Measurements from ENCODE around the gene STARD8. TPM values are rescaled to one million over a fixed set of nuclear protein-coding genes. Genes with fewer than 3 reads are reported as not detected.

Gene STARD8
- total RNA-seq, 4 donors from 2014 or later: 14.2 to 40.2 (median 24.2) TPM

- DNase-seq (ENCODE audit: low spot score): no peak
Observed at GRCh38 chrX:68718443-68718820, 71.0 kb downstream of the STARD8 start.

DNA sequence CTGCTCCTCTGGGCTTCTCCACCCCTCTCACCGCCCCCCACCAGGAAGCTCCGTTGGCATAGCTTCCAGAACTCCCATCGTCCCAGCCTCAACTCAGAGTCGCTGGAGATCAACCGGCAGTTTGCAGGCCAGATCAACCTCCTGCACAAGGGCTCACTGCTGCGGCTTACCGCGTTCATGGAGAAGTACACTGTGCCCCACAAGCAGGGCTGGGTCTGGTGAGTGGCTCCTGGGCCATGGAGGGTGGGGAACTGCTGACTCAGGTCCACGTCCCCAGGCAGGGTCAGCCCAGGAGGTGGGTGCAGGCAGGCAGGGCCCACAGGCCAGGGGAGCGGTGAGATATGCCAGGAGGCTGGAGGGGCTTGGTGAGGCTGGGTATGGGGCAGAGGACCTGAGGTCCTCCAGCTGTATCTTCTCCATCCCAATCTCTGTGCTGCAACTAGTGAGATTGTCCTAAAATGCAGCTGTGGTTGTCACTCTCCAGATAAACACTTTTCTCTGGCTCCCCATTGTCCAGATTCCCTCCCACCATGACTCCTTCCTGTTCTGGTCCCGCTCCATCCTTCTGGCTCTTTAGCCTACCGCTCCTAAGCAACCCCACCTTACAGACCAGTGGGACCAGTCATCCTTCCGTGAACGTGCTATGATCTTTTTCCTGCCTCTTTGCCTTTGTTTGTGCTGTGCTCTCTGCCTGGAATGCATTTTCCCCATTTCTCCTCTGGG, 71.9 kb downstream of the STARD8 start:
- TF ChIP-seq CTCF (IDR thresholded peaks at IDR 0.05): no peak
- ATAC-seq (ENCODE audit: low FRiP score): no peak
- DNase-seq (ENCODE audit: low spot score): no peak

More at GRCh38 chrX:68718443-68718820, 71.0 kb downstream of the STARD8 start:
- no peak for TF ChIP-seq CTCF (IDR thresholded peaks at IDR 0.05)
- no peak for ATAC-seq (ENCODE audit: low FRiP score)

GRCh38 chrX:68719904-68720614, 72.6 kb downstream of the STARD8 start:
- no peak for TF ChIP-seq CTCF (IDR thresholded peaks at IDR 0.05)

GRCh38 chrX:68720851-68721250, 73.4 kb downstream of the STARD8 start:
- DNase-seq (ENCODE audit: low spot score) (no peak), ATAC-seq (ENCODE audit: low FRiP score) (no peak)
- TF ChIP-seq CTCF (IDR thresholded peaks at IDR 0.05): no peak

More at GRCh38 chrX:68719904-68720614, 72.6 kb downstream of the STARD8 start:
- ATAC-seq (ENCODE audit: low FRiP score) (no peak), DNase-seq (ENCODE audit: low spot score) (no peak)

DNA sequence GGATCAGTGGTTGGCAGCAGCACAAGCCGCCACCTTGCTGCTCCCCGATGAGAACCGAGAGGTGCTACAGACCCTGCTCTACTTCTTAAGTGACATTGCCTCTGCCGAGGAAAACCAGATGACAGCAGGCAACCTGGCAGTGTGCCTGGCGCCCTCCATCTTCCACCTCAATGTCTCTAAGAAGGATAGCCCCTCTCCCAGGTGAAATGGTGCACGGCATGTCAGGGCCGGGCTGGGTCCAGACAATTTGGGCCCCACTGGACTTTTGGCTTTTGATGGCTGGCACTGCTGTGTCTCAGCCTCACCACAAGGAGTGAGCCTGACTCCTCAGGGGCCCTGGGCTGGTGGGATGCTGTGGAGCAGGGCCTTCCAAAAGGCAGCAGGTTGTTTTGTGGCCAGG, 74.1 kb downstream of the STARD8 start:
- no peak for ATAC-seq (ENCODE audit: low FRiP score)
- TF ChIP-seq CTCF (IDR thresholded peaks at IDR 0.05): no peak

GRCh38 chrX:68721991-68722860, 74.8 kb downstream of the STARD8 start:
- DNase-seq (ENCODE audit: low spot score): no peak
- TF ChIP-seq CTCF (IDR thresholded peaks at IDR 0.05): no peak
- ATAC-seq (ENCODE audit: low FRiP score): no peak

More for the DNA sequence above, 74.1 kb downstream of the STARD8 start:
- DNase-seq (ENCODE audit: low spot score): no peak

Data from omental fat pad (tissue), 4 donors.